ENCODE data around the gene TXLNA.
"Not testable (repeated sequence)": the region's sequence is repeated elsewhere in the genome, so short reads cannot be mapped to it uniquely, and the experiment has no call there.

TXLNA gene

GRCh38 chr1:32179443-32180185 is at the start of gene TXLNA:
Gene TXLNA, plus strand, starts transcription at chr1:32179675. Its CDS starts 671 bp downstream, at chr1:32180346.
- peak; percentile 93 for DNase-seq (ENCODE audit: low read depth)

- DNase-seq (ENCODE audit: low read depth): not testable (repeated sequence)
Observed at GRCh38 chr1:32133950-32134280, 45.6 kb upstream of the TXLNA start.

- DNase-seq (ENCODE audit: low read depth): no peak
Observed at GRCh38 chr1:32137111-32137510, 42.4 kb upstream of the TXLNA start.

GRCh38 chr1:32138965-32139364 is 40.5 kb upstream of the TXLNA start:
- DNase-seq (ENCODE audit: low read depth): peak; percentile 57

GRCh38 chr1:32142446-32143301 is 36.8 kb upstream of the TXLNA start:
- DNase-seq (ENCODE audit: low read depth): peak; percentile 85

GRCh38 chr1:32143302-32143695 is 36.2 kb upstream of the TXLNA start:
- not testable (repeated sequence) for DNase-seq (ENCODE audit: low read depth)

GRCh38 chr1:32144033-32144432 is 35.4 kb upstream of the TXLNA start:
- no peak for DNase-seq (ENCODE audit: low read depth)

GRCh38 chr1:32147799-32148198 is 31.7 kb upstream of the TXLNA start:
- DNase-seq (ENCODE audit: low read depth): not testable (repeated sequence)

- DNase-seq (ENCODE audit: low read depth): peak; percentile 70
Observed at GRCh38 chr1:32150847-32151246, 28.6 kb upstream of the TXLNA start.

- DNase-seq (ENCODE audit: low read depth): peak; percentile 84
Observed at GRCh38 chr1:32151319-32151787, 28.1 kb upstream of the TXLNA start.

- no peak for DNase-seq (ENCODE audit: low read depth)
Observed at GRCh38 chr1:32159189-32159588, 20.3 kb upstream of the TXLNA start.

- DNase-seq (ENCODE audit: low read depth): no peak
Observed at GRCh38 chr1:32163405-32163804, 16.1 kb upstream of the TXLNA start.

- not testable (repeated sequence) for DNase-seq (ENCODE audit: low read depth)
Observed at GRCh38 chr1:32165633-32166032, 13.8 kb upstream of the TXLNA start.

GRCh38 chr1:32170991-32171390 is 8.5 kb upstream of the TXLNA start:
- DNase-seq (ENCODE audit: low read depth): no peak

GRCh38 chr1:32172621-32173245 is 6.7 kb upstream of the TXLNA start:
- DNase-seq (ENCODE audit: low read depth): peak; percentile 40

GRCh38 chr1:32178380-32179192 is 889 bp upstream of the TXLNA start:
- no peak for DNase-seq (ENCODE audit: low read depth)

- no peak for DNase-seq (ENCODE audit: low read depth)
Observed at GRCh38 chr1:32179193-32179442, 357 bp upstream of the TXLNA start.

- DNase-seq (ENCODE audit: low read depth): peak; percentile 79
Observed at GRCh38 chr1:32180186-32181060, 948 bp downstream of the TXLNA start.

- DNase-seq (ENCODE audit: low read depth): no peak
Observed at GRCh38 chr1:32181065-32181464, 1.6 kb downstream of the TXLNA start.

- DNase-seq (ENCODE audit: low read depth): no peak
Observed at GRCh38 chr1:32181563-32181962, 2.1 kb downstream of the TXLNA start.

- no peak for DNase-seq (ENCODE audit: low read depth)
Observed at GRCh38 chr1:32182060-32182459, 2.6 kb downstream of the TXLNA start.

Measured in EH (cell line).